ENCODE data around the gene FRAT1. TPM values are rescaled to one million over a fixed set of nuclear protein-coding genes. Genes with fewer than 3 reads are reported as not detected.

Gene FRAT1
- total and polyA plus RNA-seq, 10 of the 15 experiments (the other 5 are each of a cell fraction or from before 2014, with no cell fraction given), result 0.07 to 0.73 (median 0.26) TPM

DNA sequence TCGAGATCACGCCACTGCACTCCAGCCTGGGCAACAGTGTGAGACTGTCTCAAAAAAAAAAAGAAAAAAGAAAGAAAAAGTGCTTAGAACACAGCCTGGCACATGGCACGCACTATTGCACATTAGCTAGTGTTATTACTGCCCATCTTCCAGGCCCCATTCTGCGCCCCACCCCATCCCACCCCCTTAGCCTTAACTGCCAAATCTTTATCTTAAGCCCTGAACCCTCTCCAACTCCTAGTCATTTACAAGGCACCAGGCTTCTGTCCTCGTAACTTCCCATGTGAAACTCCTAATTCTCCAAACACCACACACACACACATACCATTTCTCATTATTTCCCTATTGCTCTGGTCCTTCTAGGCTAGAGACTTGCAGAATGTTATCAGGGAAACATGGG, 10.7 kb downstream of the FRAT1 start (continued):
- TF ChIP-seq, protein P1, sequence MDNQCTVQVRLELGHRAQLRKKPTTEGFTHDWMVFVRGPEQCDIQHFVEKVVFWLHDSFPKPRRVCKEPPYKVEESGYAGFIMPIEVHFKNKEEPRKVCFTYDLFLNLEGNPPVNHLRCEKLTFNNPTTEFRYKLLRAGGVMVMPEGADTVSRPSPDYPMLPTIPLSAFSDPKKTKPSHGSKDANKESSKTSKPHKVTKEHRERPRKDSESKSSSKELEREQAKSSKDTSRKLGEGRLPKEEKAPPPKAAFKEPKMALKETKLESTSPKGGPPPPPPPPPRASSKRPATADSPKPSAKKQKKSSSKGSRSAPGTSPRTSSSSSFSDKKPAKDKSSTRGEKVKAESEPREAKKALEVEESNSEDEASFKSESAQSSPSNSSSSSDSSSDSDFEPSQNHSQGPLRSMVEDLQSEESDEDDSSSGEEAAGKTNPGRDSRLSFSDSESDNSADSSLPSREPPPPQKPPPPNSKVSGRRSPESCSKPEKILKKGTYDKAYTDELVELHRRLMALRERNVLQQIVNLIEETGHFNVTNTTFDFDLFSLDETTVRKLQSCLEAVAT (IDR thresholded peaks at IDR 0.05), result no peak
- TF ChIP-seq, protein P2, sequence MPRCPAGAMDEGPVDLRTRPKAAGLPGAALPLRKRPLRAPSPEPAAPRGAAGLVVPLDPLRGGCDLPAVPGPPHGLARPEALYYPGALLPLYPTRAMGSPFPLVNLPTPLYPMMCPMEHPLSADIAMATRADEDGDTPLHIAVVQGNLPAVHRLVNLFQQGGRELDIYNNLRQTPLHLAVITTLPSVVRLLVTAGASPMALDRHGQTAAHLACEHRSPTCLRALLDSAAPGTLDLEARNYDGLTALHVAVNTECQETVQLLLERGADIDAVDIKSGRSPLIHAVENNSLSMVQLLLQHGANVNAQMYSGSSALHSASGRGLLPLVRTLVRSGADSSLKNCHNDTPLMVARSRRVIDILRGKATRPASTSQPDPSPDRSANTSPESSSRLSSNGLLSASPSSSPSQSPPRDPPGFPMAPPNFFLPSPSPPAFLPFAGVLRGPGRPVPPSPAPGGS (IDR thresholded peaks at IDR 0.05; ENCODE audit: borderline replicate concordance, insufficient read depth, low read depth, low read length, poor library complexity, severe bottlenecking), result no peak
- TF ChIP-seq, protein P3, sequence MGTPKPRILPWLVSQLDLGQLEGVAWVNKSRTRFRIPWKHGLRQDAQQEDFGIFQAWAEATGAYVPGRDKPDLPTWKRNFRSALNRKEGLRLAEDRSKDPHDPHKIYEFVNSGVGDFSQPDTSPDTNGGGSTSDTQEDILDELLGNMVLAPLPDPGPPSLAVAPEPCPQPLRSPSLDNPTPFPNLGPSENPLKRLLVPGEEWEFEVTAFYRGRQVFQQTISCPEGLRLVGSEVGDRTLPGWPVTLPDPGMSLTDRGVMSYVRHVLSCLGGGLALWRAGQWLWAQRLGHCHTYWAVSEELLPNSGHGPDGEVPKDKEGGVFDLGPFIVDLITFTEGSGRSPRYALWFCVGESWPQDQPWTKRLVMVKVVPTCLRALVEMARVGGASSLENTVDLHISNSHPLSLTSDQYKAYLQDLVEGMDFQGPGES (IDR thresholded peaks at IDR 0.05), result no peak
- no peak for TF ChIP-seq FOS (IDR thresholded peaks at IDR 0.05; ENCODE audit: borderline replicate concordance, extremely low read depth, insufficient read length)
- no peak for TF ChIP-seq CHD1 (IDR thresholded peaks at IDR 0.05; ENCODE audit: low read depth, low read length)
- TF ChIP-seq GATAD2B (conservative IDR thresholded peaks at IDR 0.05; ENCODE audit: low read depth), result no peak
- TF ChIP-seq CHD4 (IDR thresholded peaks at IDR 0.05), result no peak
- TF ChIP-seq FOXK2 (IDR thresholded peaks at IDR 0.05), result no peak
- TF ChIP-seq SREBF2 (IDR thresholded peaks at IDR 0.05; ENCODE audit: low read length), result no peak
